ENCODE data around the gene VWDE.
A peak's percentile ranks its signal among the peaks of the same experiment; 100 is the strongest.

Gene VWDE

DNA sequence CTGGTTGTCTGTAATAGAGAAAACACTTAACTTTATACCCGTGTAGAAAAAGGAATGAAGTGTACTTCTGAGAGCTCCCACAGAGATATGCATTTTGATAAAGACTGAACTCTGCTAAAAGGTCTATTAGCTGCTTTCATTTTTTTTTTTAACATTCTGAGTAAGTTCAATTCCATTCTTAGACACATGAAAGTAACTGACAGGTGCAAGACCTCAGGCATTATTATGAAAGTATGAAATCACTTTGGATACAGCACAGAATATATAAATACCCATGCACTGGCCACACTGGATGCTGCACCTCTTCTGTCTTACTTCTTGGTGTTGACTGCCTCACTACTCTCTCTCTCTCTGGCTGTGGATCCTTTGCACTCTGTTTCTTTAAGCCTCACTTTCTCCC, 46.2 kb downstream of the VWDE start:
- intact Hi-C loops (cut with DNase I): no loop called here
- DNase-seq: no peak

DNA sequence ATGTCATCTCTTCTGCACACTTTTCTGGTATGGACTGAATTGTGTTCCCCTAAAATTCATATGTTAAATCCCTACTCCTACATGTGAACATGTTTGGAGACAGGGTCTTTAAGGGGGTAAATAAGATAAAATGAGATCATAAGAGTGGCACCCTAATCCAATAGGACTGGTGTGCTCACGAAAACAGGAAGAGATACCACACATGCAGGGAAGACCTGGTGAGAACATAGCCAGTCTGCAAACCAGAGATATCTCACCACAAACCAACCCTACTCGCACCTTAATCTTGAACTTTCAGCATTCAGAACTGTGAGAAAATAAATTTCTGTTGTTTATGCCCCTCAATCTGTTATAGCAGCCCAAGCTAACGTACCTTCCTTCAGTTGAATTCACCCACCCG, 51.8 kb downstream of the VWDE start:
- DNase-seq: no peak
- intact Hi-C loops (cut with DNase I): no loop called here

GRCh38 chr7:12350971-12351370, 52.7 kb downstream of the VWDE start:
- DNase-seq: no peak
- intact Hi-C loops (cut with DNase I): no loop called here

DNA sequence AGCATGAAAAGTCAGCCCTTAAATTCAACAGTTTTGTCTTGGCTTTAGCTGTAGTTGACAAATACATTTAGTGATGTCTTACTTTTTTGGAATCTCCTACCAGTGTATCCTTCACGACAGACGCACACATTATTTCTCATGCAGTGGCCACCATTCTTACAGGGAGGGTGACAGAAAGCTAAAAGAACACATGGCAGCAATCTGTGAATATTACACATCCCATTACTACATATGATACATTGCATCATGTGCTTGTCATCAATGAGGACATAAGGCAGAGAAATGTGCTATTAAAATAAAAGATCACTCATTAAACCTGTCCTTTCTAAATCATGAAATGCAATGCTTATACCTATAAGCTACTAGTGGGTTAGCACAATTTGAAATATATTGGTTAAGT, 66.6 kb downstream of the VWDE start:
- no peak for DNase-seq
- intact Hi-C loops (cut with DNase I): no loop called here

- intact Hi-C loops (cut with DNase I): no loop called here
- no peak for DNase-seq
These were observed 74.5 kb downstream of the VWDE start for GRCh38 chr7:12328888-12329770.

DNA sequence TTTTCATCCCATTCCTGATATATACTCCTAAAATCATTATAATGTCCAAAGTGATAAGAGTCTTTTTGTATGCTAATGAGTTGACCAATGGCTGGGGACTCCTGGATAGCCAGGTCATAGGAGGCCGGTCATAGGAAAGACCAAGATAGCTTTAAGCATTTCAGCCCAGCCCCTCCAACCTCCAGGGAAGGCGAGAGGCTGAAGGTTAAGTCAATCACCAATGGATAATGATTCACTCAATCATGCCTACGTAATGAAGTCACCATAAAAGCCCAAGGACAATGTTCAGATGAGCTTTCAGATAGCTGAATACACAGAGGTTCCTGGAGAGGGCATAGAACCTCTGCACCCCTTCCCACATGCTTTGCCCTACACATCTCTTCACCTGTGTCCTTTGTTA, 75.7 kb downstream of the VWDE start:
- intact Hi-C loops (cut with DNase I): no loop called here
- DNase-seq: no peak

DNA sequence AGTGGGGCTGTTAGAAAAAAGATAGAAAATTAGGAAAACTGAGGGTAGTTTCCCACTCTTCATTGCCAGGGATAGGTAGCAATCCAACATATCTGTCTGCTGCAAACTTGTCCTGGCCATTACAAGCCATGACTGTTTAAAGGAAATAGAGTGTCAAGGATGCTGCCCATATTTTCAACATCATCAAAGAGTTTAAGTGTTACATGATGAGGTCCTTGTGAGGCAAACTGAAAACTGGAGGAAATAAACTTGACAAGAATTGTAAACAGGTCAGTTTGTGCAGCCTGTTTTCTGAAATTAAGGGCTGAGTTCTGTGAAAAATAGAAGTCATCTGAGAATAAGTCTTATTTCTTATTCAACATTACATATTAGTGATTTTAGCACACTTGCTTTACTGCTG, 78.0 kb downstream of the VWDE start:
- DNase-seq: no peak
- intact Hi-C loops (cut with DNase I): no loop called here

- DNase-seq: no peak
- intact Hi-C loops (cut with DNase I): loop anchor here (5.0 kb wide), 1 partner anchor 256 kb away; no protein-coding TSS in a partner anchor
These were observed 80.2 kb downstream of the VWDE start for GRCh38 chr7:12323415-12323814.

DNA sequence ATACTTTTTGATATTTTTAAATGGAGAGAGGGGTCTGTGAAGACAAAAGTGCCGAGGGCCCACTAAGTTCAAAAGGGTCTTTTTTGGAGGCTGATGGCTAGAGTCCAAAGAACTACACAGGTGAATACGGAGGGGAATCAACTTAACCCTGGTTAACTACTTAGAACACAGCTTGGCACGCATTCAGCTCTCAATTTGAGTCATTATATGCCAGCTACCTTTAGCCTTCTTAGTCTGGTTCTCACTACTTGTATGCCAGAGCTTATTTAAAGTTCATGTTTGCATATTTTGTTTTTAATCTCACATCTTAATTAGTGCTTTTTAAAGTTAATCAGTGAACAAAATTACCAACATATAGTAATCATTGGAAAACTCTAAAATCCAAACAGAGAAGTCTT, 80.8 kb downstream of the VWDE start:
- intact Hi-C loops (cut with DNase I): loop anchor here (5.0 kb wide), 1 partner anchor 256 kb away; no protein-coding TSS in a partner anchor
- DNase-seq: no peak

- intact Hi-C loops (cut with DNase I): loop anchor here (5.0 kb wide), 1 partner anchor 255 kb away; no protein-coding TSS in a partner anchor
- DNase-seq: peak in 6 of 42 donors; percentile 4 to 28 (median 16)
These were observed 81.3 kb downstream of the VWDE start for GRCh38 chr7:12322284-12322902.

DNA sequence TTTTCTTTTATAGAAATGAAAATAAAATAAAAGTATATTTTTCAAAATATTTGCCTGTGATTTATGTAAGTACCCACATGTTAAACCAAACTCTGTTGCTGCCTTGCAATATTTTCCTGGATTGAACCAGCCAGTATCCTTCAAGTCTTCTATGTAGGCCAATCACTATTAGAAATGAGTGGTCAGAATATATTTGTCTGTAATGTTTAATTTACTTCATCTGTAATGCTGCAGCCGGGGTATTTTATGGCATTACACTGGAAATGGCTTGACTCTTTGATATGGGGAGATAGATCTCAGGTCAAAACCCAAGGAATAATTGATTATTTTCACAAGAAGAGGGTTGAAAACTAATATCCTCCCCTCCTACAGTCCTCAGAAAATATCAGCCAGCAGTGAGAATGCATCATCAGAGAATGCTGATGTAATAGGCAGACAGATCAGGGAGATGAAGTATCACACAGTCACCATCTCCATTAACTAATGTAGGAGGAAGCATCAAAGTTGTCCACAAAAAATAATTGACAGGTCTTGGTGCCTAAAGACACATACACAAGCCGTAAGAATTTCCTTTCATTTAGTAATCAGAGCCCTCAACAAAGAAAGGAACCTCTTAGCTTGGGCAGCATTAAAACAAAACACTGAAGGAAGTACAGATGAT, 82.5 kb downstream of the VWDE start:
- intact Hi-C loops (cut with DNase I): loop anchor here (5.0 kb wide), 1 partner anchor 254 kb away; no protein-coding TSS in a partner anchor
- DNase-seq: no peak

GRCh38 chr7:12320241-12320986, 83.3 kb downstream of the VWDE start:
- no peak for DNase-seq
- intact Hi-C loops (cut with DNase I): loop anchor here (5.0 kb wide), 1 partner anchor 253 kb away; no protein-coding TSS in a partner anchor

DNA sequence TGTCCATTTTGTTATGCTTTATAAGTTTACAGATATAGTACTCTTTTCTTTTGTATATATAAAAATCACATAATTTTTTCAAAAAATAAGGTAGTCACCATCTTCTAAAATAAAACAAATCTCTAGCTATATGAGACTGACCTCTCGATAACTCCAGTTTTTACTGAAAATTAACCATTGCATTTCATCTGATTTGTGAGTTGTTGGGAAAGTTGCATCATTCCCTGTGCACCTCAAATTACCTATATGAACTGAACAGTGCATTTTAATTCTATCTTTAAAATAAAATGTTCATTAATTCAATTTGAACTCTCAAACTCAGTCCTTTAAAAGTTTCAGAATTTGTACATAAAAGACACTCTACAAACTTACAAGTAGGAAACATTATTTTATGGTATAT, 86.0 kb downstream of the VWDE start:
- intact Hi-C loops (cut with DNase I): no loop called here
- no peak for DNase-seq

GRCh38 chr7:12316925-12317324, 86.7 kb downstream of the VWDE start:
- no peak for DNase-seq
- intact Hi-C loops (cut with DNase I): no loop called here

DNA sequence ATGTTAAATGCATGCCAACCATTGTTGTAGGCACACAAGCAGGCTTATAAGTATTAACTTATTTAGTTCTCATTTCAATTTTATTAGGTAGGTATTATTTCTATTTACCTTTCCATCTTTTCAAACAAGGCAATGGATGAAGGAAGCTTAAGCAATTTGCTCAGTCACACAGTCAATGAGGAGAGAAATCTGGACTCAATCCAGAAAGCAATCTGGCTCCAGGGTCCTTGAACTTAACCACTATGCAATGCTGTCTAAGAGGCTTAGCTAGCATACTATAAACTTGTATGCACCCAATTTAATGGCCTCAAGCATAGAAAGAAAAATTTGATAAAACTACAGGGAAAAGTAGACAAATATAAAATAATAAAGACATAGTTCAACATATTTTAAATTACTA, 88.6 kb downstream of the VWDE start:
- DNase-seq: no peak
- intact Hi-C loops (cut with DNase I): no loop called here

DNA sequence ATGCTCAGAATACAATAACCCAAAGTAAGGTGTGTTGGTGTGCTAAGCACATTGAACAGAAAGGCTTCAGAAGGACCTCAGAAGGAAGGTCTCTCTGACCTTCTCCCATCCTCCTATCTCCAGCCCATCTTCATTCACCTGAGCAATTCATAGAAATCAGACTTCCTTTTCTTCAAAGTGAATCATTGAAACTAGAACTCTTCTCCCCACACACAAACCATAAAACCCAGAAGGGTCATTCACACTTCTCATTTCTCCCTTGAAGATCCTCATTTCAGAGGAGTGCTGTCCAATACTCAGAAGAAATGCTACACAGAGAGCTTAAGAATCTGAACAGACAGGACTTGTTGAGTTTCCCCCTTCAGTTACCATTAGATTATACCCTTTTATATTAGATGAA, 89.5 kb downstream of the VWDE start:
- intact Hi-C loops (cut with DNase I): no loop called here
- DNase-seq: no peak

DNA sequence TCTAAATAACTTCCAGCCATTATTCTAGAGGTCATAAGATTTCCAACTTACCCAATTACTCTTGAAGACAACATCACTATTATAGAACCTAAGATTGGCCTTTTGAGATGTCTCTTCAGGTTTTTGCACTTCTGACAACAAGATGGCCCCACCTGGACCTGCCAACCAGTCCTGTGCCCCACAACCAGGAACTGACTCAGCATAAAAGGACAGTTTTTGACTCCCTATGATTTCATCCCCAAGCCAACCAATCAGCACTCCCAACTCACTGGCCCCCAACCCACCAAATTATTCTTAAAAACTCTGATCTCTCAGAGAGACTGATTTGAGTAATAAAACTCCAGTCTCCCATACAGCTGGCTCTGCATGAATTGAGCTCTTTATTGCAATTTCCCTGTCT, 98.2 kb downstream of the VWDE start:
- no peak for DNase-seq
- intact Hi-C loops (cut with DNase I): no loop called here

GRCh38 chr7:12303495-12303894, 100.2 kb downstream of the VWDE start:
- intact Hi-C loops (cut with DNase I): no loop called here
- DNase-seq: no peak

DNA sequence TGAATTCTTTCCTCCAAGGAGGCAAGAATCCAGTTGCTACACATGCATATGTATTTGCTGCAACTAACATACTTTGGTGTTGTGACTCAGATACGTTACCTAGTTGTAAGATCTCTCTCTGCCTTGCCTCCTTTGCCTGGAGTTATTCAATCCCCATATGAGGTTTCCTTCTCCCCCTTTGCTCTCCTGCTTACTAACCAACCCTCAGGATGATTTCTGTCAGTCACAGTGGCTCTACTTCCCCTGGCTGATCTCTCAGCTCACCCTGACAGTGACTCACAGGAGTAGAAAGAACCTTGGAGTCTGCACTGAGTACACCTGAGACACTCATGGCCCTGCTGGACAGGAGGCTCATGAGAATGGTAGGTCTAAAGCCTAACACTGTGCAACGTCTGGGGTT, 100.6 kb downstream of the VWDE start:
- DNase-seq: no peak
- intact Hi-C loops (cut with DNase I): no loop called here

All from head of caudate nucleus (tissue), 42 donors.